Esophagus mucosa (tissue), 1 donor: ENCODE measurements around the gene LBR. TPM values are rescaled to one million over a fixed set of nuclear protein-coding genes. Genes with fewer than 3 reads are reported as not detected.
"Not testable (repeated sequence)": the region's sequence is repeated elsewhere in the genome, so short reads cannot be mapped to it uniquely, and the experiment has no call there.

Source experiments
- ATAC-seq: fragments of 200-7000 bp; cut with Tn5 transposase; one replicate; pipeline ENCODE4 v1.9.1; 2020
- total RNA-seq: library from RNA; stranded (reverse); gene quantifications from one replicate; pipeline ENCODE4 v1.2.4, GENCODE V29; 2023
- donor health status: DM: yes; HTN: yes; CAD: no.

Gene LBR
- total RNA-seq, 1 donor from 2014 or later: 52.6 TPM

DNA sequence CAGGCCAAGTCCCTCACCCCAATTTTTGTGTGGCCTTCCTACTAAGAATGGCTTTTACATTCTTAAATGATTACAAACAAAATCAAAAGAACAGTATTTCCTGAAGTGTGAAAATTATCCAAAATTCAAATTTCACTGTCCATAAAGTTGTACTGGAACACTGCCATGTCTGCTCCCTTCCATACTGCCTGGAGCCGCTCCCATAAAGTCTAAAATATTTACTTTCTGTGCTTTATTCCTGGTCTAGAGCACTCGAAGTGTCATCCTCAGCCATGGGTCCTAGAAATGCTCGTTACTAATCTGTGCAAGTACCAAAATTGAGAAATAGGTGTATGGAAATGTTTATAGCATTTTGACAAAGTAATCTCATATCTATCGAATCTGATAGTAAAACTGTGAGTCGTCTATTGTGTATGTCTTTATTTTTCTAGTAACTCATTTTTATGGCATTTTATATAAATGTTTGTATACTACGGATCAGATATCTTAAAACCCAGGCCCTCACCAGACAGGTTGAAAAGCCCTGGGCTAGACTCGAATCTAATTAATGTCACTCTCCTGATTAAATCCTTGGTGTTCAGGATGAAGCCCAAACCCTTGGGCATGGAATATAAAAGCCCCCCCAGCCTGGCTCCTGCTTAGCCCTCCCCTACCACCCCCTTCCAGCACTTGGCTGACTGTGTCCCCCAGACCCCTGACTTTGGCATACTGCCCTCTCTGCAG is 4.9 kb downstream of the LBR start:
- no peak for ATAC-seq

DNA sequence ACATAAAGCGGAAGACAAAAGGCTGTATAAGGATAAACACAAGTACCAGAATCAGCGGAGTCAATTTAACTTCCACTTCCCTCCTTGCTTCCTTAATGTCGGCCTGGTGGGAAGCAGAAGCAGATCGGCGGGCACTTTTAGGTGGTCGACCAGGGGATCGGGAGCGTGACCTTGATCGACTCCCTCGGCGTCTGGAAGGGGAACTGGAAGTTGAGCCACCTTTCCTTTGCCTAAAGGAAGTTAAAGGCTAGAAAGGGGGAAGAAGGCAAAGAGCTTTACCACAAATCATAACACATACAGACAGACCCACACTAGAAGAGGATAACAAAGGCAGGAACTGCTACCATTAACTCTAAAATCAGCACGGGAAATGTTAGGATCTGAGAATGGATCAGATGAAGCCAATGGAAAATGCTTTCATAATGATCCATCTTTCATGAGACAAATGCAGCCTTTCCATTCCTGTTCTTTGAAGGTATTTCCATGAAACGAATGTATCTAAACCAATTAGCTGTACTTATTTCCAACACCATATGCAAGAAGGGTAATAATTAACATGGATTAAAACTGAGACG is 5.7 kb downstream of the LBR start:
- no peak for ATAC-seq

- ATAC-seq: no peak
These were observed 9.2 kb downstream of the LBR start for GRCh38 chr1:225418598-225418997.

DNA sequence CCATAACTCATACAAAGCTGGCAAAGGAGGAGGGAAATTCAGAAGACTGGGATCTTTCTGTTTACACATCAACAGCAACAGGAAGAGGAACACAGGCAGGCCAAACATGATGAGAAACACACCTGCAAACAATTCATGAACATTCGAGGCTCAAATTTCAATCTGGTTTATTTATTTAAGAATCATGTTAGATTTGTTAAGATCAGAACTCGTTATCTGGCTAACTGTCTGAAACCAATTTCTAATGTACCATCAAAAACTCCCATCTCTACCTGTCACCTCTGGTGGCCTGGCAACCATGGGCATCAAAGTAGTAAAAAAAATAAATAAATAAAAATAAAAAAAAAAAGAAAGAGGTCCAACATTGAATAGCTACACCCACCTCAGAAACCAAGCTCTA is 9.8 kb downstream of the LBR start:
- ATAC-seq: no peak

- no peak for ATAC-seq
These were observed 11.7 kb downstream of the LBR start for GRCh38 chr1:225415967-225416745.

DNA sequence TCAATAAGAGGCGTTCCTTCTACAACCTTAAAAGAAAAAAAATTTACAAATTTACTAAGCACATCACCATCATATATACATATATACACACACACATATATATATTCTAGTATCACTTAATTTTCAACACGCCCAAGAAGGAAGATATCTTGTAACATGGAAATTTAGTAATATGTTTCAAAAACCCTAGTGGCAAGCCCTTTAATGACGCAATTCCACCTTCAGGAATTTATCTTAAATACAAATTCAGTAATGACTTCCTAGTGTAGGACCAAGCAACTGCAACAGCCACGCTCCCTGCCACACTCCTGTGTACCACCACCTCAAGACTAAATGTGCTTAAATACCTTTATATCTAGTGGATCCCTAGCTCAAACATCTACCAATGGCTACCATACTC is 12.5 kb downstream of the LBR start:
- ATAC-seq: no peak

- ATAC-seq: no peak
These were observed 14.0 kb downstream of the LBR start for GRCh38 chr1:225413708-225414375.

DNA sequence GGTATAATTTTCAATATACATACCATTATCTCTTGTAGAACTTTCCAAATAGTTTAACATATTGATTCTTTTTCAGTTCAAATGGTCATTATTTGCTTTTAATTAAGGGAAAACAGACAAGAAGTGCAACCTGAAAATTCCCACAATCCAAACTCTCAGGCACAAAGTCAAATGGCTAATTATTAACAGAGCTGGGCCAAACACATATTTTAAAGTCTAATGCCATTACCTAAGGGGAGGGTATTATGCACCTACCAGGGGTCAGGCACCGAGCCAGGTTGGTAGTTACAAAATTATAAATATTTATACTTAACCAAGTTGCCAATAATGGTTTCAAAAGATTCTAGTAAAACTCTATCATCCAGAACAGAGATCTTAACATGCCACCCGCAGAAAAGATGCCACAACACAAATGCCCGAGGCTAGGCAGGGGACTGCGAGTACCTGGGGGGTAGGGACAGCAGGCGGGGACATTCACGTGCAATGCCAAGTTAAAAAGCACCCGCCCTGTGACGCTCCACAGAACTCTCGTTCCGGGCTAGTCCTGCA is 15.0 kb downstream of the LBR start:
- no peak for ATAC-seq

- ATAC-seq: no peak
These were observed 15.5 kb downstream of the LBR start for GRCh38 chr1:225412321-225412720.

- no peak for ATAC-seq
These were observed 17.8 kb downstream of the LBR start for GRCh38 chr1:225410036-225410435.

- ATAC-seq: no peak
These were observed 18.8 kb downstream of the LBR start for GRCh38 chr1:225409051-225409450.

- ATAC-seq: no peak
These were observed 19.6 kb downstream of the LBR start for GRCh38 chr1:225408249-225408648.

GRCh38 chr1:225407755-225408154 is 20.1 kb downstream of the LBR start:
- no peak for ATAC-seq

DNA sequence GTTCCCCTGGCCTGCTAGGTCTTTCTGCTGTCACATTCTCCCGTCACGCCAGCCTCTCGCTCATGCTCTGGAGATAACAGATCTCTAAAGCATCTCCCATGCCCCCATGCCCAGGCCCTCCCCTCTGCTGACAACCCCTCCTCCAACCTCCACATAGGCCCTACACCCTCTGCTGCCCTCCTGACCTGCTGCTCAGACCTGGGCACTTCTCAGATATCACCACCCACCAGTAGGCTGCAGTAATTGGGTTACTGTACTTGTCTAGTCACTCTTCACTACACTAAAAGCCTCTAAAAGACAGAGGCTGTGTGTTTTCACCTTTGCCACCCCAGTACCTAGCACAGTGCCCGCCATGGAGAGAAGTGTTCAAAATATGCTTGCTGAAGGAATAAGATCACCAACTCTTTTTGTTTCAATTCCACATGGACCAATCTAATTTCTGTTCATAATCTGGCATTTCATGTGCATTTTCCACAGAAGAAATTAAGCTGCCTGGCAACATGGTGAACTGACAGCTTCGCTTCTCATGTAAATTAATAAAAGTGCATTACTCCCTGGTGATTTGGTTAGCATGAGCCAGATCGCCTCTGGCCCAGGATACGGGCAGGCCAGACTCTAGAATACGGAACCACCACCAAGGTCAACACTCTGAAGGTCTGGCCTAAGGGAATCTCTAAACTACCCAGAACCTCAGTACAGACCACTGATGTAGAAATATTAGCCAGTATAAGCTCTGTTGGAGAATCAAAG is 20.7 kb downstream of the LBR start:
- ATAC-seq: peak; percentile 28

DNA sequence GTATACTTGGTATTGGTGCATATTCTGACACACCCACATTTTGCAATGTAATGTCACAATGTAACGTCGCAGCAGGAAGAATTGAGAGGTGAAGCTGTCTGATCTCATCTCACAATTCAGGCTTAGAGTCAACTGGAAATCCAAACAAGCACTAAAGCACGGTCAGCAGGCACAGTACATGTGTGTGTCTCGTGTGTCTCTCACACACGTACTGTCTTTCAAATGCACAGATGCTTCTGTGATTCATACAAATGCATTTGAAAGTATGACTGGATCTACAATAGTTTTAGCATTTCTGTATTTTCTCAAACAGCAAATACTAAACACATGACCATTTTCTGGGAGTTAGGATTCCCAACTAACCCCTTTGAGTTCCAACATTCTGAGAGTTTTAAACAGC is 26.9 kb downstream of the LBR start:
- ATAC-seq: peak; percentile 45

GRCh38 chr1:225396357-225396756 is 31.5 kb downstream of the LBR start:
- no peak for ATAC-seq

DNA sequence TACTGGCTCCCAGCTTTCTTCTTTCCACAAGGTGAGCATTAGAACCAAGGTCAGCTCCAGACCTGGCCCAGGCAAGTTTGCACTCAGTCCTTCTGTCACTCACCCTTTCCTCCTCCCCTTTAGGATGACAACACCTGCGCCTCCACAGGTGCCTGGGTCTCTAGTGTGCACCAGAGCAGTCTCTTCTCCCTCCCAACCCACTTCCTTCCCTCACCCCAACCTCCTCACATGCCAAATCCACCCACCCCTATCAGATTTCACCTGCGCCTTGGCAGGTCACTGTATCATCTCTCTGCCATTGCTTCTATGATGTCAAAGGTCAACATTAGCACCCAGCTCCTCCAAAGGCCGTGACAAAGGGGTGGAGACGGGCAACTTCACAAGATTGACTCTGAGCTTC is 38.0 kb downstream of the LBR start:
- no peak for ATAC-seq

- no peak for ATAC-seq
These were observed 39.5 kb downstream of the LBR start for GRCh38 chr1:225388372-225388771.

DNA sequence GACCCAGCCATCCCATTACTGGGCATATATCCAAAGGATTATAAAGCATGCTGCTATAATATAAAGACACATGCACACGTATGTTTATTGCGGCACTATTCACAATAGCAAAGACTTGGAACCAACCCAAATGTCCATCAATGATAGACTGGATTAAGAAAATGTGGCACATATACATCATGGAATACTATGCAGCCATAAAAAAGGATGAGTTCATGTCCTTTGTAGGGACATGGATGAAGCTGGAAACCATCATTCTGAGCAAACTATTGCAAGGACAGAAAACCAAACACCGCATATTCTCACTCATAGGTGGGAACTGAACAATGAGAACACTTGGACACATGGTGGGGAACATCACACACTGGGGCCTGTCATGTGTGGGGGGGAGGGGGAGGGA is 41.0 kb downstream of the LBR start:
- ATAC-seq: not testable (repeated sequence)

GRCh38 chr1:225380691-225381090 is 47.1 kb downstream of the LBR start:
- no peak for ATAC-seq

DNA sequence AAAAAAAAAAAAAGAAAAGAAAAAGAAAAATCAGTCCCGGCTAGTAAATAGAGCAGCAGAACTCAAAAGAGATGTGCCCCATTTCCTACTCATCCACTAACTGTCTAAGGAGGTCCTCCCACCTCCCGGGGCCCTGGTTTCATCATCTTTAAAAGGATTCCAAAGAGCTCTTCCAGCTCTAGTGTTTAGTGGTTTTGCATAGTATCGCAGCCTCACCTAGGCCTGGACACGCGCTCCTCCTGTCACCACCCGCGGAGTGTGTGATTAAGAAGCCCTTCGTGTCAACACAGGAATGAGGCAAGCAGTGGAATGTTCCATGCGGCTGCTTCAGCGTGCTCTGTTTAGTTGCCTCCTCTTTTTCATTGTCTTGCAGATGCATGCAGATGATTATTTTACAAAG is 49.0 kb downstream of the LBR start:
- peak; percentile 99 for ATAC-seq

- ATAC-seq: no peak
These were observed 52.8 kb downstream of the LBR start for GRCh38 chr1:225374996-225375395.
